Occipital lobe (tissue), 2 donors: ENCODE measurements around the gene FLNC. TPM values are rescaled to one million over a fixed set of nuclear protein-coding genes. Genes with fewer than 3 reads are reported as not detected.

Source experiments
- DNase-seq: peaks from one replicate; lab custom pipeline; 2025; lab: John Stamatoyannopoulos, UW
- total RNA-seq: library from RNA; depleted of rRNA; stranded (reverse); fragments of >200 nt; gene quantifications from one replicate; pipeline ENCODE4 v1.2.3, GENCODE V29; 2014

Gene FLNC
- total RNA-seq, 1 donor from 2014 or later, result 3.6 TPM

DNA sequence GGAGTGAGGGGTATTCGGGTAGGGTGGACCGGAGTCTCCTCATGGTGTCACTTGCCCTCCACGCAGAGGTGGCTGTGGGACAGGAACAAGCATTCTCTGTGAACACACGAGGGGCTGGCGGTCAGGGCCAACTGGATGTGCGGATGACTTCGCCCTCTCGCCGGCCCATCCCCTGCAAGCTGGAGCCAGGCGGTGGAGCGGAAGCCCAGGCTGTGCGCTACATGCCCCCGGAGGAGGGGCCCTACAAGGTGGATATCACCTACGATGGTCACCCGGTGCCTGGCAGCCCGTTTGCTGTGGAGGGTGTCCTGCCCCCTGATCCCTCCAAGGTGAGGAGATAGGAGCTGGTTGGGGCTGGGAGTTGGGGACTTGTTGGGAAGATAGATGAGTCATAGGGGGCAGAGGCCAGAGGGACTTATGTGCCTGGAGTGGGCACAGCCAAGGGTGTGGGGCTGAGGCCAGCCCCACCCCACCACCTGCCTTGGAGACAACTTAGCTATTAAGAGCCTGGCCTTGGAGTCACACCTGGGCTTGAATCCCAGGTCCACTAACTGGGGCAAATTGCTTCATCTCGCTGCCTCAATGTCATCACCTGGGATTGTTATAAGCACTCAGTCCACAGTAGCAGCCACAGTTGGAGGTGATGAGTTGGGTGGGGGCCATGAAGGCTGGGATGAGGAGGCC, 13.9 kb downstream of the FLNC start:
- DNase-seq, result no peak

DNA sequence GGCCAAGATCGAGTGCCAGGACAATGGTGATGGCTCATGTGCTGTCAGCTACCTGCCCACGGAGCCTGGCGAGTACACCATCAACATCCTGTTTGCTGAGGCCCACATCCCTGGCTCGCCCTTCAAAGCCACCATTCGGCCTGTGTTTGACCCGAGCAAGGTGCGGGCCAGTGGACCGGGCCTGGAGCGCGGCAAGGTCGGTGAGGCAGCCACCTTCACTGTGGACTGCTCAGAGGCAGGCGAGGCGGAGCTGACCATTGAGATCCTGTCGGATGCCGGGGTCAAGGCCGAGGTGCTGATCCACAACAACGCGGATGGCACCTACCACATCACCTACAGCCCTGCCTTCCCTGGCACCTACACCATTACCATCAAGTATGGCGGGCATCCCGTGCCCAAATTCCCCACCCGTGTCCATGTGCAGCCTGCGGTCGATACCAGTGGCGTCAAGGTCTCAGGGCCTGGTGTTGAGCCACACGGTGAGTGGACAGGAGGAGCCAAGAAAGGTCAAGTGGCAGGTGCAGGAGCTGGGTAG, 14.6 kb downstream of the FLNC start:
- DNase-seq, result no peak

DNA sequence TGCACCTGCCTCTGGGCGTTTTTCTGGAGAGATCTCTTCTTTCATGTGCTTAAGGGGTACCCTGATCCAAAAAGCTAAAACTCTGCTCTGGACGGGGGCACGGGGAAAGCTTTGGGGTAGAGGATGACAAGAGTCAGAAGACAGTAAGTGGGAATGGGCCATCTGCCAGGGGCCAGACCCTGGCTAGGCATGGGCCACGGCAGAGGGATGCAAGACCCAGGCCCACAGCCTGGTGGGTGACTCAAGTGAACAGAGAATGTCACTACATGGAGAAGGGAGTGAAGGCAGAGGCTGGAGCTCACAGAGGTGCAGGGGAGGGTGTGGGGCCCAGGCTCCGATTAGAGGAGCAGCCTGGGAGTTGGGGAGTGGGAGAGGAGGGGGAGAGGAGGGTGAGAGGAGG, 15.3 kb downstream of the FLNC start:
- DNase-seq, result no peak

DNA sequence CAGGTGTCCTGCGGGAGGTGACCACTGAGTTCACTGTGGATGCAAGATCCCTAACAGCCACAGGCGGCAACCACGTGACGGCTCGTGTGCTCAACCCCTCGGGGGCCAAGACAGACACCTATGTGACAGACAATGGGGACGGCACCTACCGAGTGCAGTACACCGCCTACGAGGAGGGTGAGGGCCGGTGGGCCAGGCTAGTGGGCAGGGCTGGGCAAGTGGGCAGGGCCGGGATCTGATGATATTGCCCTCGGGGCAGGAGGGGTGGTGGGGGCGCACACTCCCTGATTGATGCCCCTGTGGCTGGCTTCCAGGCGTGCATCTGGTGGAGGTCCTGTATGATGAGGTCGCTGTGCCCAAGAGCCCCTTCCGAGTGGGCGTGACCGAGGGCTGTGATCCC, 15.8 kb downstream of the FLNC start:
- no peak for DNase-seq

DNA sequence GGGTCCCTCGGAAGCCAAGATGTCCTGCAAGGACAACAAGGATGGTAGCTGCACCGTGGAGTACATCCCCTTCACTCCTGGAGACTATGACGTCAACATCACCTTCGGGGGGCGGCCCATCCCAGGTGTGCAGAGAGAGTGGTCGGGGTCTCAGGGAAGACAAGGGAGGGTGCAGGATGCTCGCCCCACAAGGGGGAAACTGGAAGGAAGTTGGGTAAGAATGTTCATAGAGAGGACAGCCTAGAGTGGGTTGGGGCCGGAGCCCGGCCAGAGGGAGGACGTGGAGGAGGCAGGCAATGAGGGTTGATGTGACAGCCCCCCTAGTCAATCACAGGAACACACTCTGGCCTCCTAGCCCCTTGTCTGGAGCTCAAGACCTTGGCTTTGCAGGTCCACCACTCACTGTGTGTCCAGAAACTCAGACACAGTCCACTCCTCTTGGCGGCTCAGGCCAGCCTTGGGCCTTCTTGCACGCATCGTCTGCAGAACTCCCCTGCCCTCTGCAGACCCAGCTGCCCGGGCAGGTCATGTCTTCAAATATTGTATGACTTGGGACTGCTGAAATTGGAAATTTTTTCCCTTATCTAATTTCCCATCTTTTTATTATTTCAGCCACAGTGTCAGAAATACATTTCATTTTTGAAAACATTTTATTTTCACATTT, 16.7 kb downstream of the FLNC start:
- DNase-seq, result no peak

DNA sequence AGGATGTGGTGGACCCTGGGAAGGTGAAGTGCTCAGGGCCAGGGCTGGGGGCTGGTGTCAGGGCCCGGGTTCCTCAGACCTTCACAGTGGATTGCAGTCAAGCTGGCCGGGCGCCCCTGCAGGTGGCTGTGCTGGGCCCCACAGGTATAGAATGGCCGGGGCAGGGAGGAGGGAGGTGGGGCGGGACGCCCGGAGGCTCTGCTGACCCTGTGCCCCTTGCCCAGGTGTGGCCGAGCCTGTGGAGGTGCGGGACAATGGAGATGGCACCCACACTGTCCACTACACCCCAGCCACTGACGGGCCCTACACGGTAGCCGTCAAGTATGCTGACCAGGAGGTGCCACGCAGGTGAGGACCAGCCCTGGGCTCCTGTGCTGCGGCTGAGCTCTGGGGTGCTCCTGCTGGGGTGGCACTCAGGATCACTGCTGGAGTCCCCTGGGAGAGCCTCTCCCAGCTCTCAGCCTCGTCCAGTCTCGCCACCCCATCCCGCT, 17.6 kb downstream of the FLNC start:
- DNase-seq, result no peak

DNA sequence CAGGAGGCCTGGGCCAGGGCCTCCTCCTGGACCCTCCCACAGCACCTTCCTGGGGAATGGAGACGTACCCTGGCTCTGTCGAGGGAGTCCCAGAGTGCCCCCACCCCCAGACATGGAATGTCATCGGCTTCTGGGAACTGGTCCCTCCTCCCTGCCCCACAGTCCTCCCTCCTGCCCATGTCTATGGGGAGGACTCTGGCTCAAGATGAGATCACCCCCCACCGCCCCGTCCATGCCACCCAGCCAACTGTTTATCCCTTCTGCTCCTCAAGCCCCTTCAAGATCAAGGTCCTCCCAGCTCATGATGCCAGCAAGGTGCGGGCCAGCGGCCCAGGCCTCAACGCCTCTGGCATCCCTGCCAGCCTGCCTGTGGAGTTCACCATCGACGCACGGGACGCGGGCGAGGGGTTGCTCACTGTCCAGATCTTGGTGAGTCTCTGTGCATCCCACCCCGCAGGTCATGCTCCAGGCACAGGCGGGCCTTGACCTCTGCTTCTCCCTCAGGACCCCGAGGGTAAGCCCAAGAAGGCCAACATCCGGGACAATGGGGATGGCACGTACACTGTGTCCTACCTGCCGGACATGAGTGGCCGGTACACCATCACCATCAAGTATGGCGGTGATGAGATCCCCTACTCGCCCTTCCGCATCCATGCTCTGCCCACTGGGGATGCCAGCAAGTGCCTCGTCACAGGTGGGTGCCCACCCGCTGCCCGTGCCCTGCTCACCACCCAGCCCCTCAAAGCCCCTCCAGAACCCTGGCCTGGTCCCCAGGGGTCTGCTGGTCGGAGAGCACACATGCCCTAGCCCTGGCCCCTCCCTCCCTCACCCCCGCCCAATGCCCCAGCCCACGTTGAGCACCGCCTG, 18.3 kb downstream of the FLNC start:
- no peak for DNase-seq

DNA sequence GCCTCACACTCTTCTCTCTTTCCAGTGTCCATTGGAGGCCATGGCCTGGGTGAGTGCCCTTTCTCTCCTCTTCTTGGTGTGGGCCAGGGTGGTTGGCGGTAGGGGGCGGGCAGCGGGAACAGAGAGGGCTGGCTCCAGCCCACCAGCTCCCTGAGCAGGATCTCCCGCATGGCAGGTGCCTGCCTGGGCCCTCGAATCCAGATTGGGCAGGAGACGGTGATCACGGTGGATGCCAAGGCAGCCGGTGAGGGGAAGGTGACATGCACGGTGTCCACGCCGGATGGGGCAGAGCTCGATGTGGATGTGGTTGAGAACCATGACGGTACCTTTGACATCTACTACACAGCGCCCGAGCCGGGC, 18.9 kb downstream of the FLNC start:
- no peak for DNase-seq

DNA sequence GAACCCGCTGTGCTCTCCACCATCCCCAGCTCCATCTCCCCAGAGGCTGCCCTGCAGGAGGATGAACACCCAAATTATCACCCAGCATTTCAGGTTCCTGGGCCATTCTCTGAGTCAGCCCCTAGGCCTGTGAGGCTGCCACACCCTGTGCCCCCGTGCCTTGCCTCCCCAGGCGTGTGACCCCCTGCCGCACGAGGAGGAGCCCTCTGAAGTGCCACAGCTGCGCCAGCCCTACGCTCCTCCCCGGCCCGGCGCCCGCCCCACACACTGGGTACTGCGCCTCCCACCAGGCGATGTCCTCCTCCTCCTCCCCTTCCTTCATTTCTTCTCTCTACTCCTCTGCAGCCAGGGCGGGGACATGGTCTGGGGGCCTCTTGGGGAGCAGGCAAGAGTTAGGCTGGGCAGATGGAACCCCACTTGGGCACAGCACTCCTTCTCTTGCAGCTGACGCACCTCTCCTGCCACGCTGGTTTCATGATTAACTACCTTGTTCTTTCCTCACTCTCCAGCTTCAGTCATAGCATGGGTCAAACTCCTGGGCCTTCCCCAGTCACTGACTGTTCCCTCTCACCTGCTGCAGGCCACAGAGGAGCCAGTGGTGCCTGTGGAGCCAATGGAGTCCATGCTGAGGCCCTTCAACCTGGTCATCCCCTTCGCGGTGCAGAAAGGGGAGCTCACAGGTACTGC, 19.7 kb downstream of the FLNC start:
- no peak for DNase-seq

DNA sequence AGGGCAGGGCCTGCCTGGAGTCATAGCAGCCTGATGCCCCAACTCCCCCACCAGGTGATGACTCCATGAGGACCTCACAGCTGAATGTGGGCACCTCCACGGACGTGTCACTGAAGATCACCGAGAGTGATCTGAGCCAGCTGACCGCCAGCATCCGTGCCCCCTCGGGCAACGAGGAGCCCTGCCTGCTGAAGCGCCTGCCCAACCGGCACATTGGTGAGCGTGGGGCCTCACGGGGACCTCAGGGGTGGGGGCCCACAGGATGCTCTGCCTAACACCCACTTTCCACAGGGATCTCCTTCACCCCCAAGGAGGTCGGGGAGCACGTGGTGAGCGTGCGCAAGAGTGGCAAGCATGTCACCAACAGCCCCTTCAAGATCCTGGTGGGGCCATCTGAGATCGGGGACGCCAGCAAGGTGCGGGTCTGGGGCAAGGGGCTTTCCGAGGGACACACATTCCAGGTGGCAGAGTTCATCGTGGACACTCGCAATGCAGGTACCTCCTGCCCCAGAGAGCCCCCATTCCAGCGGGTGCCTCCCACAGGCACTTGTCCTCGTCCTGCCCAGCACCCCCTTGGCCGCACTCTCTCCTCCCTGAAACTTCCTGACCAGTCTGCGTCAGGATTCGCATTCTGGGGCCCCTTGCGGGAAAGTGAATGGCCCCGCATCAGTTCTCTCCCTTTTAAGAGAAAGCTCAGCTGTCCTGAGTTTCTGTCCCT, 22.5 kb downstream of the FLNC start:
- no peak for DNase-seq

DNA sequence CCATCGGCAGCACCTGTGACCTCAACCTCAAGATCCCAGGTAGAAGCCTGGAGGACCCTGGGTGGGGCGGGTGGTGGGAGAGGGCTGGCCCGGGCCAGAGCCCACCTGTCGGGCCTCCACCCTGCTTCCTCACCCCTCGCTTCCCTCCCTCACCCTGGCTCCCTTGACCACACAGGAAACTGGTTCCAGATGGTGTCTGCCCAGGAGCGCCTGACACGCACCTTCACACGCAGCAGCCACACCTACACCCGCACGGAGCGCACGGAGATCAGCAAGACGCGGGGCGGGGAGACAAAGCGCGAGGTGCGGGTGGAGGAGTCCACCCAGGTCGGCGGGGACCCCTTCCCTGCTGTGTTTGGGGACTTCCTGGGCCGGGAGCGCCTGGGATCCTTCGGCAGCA, 23.6 kb downstream of the FLNC start:
- DNase-seq, result no peak

DNA sequence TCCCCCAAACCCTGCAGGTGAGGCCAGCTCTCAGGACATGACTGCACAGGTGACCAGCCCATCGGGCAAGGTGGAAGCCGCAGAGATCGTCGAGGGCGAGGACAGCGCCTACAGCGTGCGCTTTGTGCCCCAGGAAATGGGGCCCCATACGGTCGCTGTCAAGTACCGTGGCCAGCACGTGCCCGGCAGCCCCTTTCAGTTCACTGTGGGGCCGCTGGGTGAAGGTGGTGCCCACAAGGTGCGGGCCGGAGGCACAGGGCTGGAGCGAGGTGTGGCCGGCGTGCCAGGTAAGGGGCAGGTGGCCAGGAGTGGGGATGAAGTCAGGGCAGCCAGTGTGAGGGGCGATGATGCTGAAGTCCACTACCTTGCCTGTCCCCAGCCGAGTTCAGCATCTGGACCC, 24.2 kb downstream of the FLNC start:
- DNase-seq, result no peak

DNA sequence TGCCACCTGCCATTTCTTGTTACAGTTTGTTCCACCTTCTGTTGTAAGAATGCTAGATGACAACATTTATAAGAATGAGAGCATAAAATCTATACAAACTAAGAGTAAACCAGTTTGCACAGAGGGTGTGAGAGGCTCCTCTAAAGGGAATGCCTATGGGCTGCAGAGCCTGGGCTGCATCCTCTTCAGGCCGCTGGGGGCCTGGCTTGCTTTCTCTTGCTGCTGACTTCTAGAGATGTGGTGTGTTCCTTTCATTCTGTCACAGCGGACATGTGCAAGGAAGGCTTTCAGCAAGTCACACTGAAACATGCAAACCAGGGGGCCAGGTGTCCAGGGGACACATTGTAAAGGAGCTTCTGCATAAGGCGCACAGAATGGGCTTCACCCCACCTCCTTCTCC, 25.4 kb downstream of the FLNC start:
- DNase-seq, result no peak

DNA sequence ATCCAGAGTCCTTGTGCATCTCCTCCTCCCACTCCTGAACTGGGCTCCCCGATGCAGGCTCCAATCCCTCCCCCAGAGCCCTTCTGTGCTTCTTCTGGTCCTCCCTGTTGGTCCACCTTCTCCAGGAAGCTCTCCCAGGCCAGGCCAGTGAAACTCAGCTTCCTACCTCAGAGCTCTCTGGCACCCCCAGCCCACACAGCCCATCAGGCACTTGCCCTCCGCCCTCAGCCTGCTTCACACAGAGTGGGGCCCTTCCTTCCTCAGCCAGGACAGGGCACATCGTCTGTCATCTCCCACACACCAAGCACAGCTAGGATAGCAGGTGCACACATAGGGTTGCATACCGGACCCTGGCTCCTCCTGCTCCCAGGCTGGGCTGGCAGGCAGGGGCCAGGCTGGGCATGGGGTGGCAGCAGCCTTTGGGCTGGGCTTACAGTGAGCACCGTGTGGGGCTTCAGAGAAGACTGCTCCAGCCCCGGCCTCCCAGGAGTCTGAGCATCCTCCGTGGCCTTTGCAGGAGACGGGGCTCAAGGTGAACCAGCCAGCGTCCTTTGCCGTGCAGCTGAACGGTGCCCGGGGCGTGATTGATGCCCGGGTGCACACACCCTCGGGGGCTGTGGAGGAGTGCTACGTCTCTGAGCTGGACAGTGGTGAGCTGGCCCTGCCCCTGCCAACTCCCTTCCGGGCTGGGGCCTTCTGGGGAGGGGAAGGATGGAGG, 26.0 kb downstream of the FLNC start:
- no peak for DNase-seq

DNA sequence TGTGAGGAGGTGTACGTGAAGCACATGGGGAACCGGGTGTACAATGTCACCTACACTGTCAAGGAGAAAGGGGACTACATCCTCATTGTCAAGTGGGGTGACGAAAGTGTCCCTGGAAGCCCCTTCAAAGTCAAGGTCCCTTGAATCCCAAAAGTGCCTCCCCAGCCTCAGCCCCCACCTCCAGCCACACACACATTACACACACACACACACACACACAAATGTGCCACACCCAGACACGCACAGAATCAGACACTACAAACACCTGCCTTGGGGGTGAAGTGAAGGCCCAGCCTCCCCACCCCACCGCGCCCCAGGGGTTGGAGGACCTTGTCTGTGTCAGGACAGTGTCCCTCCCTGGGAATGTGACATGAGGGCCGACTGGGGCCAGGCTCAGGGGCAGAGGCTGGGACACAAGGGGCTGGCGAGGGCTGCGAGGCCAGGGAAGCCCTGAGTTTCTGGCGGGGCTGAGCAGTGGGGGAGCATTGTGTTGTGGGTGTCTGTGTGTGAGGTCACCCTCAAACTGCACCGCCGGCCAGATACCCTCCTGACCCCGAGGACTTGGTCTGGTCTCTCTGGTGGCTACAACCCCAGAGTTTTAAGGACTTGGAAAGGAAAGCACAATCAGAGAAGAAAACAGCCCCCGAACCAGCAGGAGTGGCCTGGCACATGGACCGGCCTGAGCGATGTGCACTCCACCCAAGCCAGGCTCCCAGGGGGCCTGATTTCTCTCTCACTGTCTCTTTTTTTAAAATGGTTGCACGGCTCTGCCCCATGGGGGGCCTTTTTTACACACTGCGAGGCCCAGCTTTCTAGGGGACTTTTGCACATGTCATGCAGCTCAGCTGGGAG, 28.4 kb downstream of the FLNC start:
- no peak for DNase-seq

DNA sequence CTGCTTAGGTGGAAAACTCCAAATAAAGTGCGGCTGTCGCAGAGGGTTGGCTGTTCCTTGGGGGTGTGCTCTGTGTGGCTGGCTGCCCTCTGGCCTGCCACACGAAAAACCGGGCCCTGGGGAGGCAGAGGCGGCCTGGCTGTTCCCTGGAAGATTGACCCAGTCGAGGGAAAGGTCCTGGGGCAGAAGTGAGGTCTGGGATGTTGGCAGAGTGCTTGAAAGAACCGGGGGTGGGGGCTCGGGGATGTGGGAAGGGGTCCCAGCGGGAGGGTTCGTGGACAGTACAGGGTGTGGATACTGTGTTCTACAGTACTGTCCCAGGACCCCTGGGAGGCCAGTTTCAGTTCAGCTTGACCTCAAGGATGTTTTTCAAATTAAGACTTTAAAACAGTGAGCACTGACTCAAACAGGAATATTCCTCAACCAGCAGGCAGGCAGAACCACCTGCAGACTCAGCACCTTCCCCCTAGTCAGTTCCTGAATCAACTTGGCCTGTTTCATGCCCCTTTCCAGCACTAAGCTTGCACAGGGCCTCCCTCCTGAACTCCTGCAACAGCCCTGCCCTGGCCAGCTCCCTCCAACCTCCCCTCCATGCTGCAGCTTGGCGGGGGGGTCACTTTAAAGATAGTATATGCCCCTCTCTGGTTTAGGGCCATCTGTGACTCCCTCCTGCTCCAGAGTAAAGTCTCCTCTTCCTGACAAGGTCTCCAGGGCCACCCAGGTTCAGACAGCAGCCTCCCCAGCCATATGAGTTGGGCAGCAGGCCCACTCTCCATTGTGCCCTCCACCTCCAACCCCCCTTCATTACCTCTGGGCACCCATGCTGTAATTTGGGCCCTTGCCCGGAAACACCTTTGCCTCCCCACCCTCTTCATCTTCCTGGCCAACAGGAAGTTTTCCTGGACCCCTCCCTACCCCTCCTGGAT, 29.3 kb downstream of the FLNC start:
- no peak for DNase-seq

DNA sequence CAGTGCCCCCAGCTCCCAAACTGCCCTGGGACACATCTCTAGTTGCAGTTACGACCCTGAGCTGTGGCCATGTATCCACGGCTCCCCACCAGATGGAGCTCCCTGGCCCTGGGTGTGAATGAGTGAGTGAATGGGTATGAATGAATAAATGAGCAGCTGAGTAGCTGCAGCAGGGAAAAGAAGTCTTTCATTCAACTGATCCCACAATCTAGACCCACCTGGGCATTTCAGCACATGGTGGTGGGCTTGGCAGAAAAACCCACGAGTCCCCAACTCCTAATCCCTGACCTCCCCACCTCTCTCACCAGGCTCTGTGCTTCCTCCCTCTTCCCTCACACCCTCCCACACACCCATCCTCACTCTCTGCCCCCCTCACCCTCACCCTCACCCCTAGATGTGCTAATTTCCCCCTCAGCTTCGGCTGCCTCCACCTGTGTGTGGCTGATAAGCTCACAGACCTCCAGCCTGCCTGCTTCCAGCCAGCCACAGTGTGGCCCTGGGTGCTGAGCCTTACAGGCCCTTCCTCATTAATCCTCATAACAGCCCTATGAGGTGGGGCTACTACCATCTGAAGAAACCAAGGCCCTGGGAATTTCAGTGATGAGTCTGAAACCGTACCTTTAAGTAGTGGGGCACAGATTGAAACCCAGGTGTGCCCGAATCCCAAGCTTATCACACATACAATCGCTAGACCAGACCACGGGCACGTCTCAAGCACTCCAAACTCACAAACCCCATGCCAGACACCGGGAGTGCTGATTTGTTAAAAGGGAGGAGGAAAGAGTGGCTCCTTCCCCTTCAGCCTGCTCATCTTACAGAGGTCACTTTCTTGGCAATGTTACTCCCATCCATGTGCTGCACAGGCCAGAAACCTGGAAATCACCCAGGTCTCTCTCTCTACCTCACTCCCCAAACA, 30.2 kb downstream of the FLNC start:
- no peak for DNase-seq
